ENCODE data around the gene PITX3.

DNA sequence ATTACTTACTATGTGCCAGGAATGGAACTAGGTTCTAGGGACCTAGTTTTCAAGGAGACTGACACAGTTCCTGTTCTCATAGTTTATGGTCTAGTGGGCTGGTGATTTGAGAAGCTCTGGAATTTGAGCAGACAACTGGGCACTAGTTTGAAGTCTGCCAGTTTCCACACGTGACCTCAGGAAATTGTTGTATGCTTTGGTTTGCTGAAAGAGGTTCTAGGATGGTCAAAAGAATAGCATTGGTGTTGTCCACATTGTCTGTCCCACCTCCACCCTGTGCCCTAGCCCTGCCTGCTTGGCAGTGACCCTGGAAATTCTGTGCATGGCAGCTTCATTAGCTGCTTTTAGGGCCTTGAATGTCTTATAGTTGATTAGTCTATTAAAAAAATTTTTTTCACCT, 32.8 kb upstream of the PITX3 start:
- TF ChIP-seq, protein P1, sequence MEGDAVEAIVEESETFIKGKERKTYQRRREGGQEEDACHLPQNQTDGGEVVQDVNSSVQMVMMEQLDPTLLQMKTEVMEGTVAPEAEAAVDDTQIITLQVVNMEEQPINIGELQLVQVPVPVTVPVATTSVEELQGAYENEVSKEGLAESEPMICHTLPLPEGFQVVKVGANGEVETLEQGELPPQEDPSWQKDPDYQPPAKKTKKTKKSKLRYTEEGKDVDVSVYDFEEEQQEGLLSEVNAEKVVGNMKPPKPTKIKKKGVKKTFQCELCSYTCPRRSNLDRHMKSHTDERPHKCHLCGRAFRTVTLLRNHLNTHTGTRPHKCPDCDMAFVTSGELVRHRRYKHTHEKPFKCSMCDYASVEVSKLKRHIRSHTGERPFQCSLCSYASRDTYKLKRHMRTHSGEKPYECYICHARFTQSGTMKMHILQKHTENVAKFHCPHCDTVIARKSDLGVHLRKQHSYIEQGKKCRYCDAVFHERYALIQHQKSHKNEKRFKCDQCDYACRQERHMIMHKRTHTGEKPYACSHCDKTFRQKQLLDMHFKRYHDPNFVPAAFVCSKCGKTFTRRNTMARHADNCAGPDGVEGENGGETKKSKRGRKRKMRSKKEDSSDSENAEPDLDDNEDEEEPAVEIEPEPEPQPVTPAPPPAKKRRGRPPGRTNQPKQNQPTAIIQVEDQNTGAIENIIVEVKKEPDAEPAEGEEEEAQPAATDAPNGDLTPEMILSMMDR (IDR thresholded peaks at IDR 0.05; ENCODE audit: insufficient read depth, low read depth, low read length), result no peak
- no peak for TF ChIP-seq EZH2 (IDR thresholded peaks at IDR 0.05; ENCODE audit: insufficient read depth, low read length)
